ENCODE data around the gene CBARP. TPM values are rescaled to one million over a fixed set of nuclear protein-coding genes. Genes with fewer than 3 reads are reported as not detected.
A peak's percentile ranks its signal among the peaks of the same experiment; 100 is the strongest.

CBARP gene
- polyA plus RNA-seq, 1 of the 3 experiments (the other 2 are of a cell fraction), result 5.1 TPM

GRCh38 chr19:1260749-1261537, 23.1 kb upstream of the CBARP start:
- Histone ChIP-seq H3K9ac (peak overlapping the region; percentile 96), H3K9me2 (no peaks in the 10 kb centered on the region), H3K4me1 (ENCODE audit: control insufficient read depth in 1 of 2, insufficient read depth in 2 of 2, low read depth in 1 of 2, low read length in 1 of 2) (peaks cover 54 to 55% of the 10 kb centered on the region in 2 experiments), H3K79me2 (ENCODE audit: insufficient read depth) (peaks cover 37% of the 10 kb centered on the region), H3K9me3 (no peaks in the 10 kb centered on the region), H4K20me1 (ENCODE audit: insufficient read depth) (peaks cover 30% of the 10 kb centered on the region), H3K4me2 (peak overlapping the region; percentile 100), H3K36me3 (replicated peaks in 1 of 2; ENCODE audit: control insufficient read depth in 1 of 2, insufficient read depth in 2 of 2, low read length in 1 of 2) (peaks cover 15 to 27% of the 10 kb centered on the region in 2 experiments), H3K27ac (ENCODE audit: low read depth in 2 of 2, low read length in 1 of 2) (peak overlapping the region; percentile 89 to 92), H2AFZ (ENCODE audit: low read depth) (0 out of 2 replicates have a peak overlapping the region, but pooled peaks have one; percentile 51), H3K27me3 (ENCODE audit: insufficient read depth) (no peaks in the 10 kb centered on the region), H3F3A (replicated peaks; ENCODE audit: insufficient read depth) (peaks cover 50% of the 10 kb centered on the region), H3K4me3 (ENCODE audit: low read depth in 2 of 2, low read length in 1 of 2) (peak overlapping the region; percentile 72 to 86)
- 2% methylated on average over 45 of the region's 83 CpGs for WGBS (ENCODE audit: low lambda C conversion rate)
- peak; percentile 97 for DNase-seq
- CTCF ChIA-PET, result interaction anchor here (0.6 to 18.6 kb wide), 5 partner anchors 8 to 54 kb away, joined by 3 to 594 read pairs (median 3); partner anchors contain the start of genes ATP5F1D, CIRBP and MIDN
- POLR2A ChIA-PET, result interaction anchor here (0.8 to 4.8 kb wide), 5 partner anchors 8 to 17 kb away, joined by 3 to 34 read pairs (median 7); partner anchors contain the start of gene CIRBP
- TF ChIP-seq MAX (IDR thresholded peaks at IDR 0.05; ENCODE audit: low read depth), result peak; percentile 36; the same call in 1 of the 2 replicates
- no peak for TF ChIP-seq TEAD4 (IDR thresholded peaks at IDR 0.05; ENCODE audit: borderline replicate concordance, insufficient read depth)
- peak; percentile 41; the same call in 1 of the 2 replicates for TF ChIP-seq GABPA (IDR thresholded peaks at IDR 0.05; ENCODE audit: low read depth)
- TF ChIP-seq MXI1 (IDR thresholded peaks at IDR 0.05; ENCODE audit: low read depth, low read length), result peak; percentile 74
- TF ChIP-seq NFIC (IDR thresholded peaks at IDR 0.05; ENCODE audit: borderline replicate concordance), result no peak
- TF ChIP-seq RAD21 (IDR thresholded peaks at IDR 0.05; ENCODE audit: low read length), result no peak
- TF ChIP-seq, protein P1, sequence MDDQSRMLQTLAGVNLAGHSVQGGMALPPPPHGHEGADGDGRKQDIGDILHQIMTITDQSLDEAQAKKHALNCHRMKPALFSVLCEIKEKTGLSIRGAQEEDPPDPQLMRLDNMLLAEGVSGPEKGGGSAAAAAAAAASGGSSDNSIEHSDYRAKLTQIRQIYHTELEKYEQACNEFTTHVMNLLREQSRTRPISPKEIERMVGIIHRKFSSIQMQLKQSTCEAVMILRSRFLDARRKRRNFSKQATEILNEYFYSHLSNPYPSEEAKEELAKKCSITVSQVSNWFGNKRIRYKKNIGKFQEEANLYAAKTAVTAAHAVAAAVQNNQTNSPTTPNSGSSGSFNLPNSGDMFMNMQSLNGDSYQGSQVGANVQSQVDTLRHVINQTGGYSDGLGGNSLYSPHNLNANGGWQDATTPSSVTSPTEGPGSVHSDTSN (IDR thresholded peaks at IDR 0.05), result peak; percentile 99
- TF ChIP-seq, protein P2, sequence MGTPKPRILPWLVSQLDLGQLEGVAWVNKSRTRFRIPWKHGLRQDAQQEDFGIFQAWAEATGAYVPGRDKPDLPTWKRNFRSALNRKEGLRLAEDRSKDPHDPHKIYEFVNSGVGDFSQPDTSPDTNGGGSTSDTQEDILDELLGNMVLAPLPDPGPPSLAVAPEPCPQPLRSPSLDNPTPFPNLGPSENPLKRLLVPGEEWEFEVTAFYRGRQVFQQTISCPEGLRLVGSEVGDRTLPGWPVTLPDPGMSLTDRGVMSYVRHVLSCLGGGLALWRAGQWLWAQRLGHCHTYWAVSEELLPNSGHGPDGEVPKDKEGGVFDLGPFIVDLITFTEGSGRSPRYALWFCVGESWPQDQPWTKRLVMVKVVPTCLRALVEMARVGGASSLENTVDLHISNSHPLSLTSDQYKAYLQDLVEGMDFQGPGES (IDR thresholded peaks at IDR 0.05; ENCODE audit: low read depth, low read length), result peak; percentile 85
- peak; percentile 64; the same call in 1 of the 2 replicates for TF ChIP-seq SIN3A (IDR thresholded peaks at IDR 0.05; ENCODE audit: borderline replicate concordance, low read depth, low read length)
- peak; percentile 21; the same call in 1 of the 2 replicates for TF ChIP-seq POLR2AphosphoS5 (IDR thresholded peaks at IDR 0.05; ENCODE audit: low read depth, low read length)
- peak; percentile 85 for TF ChIP-seq NRF1 (IDR thresholded peaks at IDR 0.05; ENCODE audit: low read depth, low read length)
- TF ChIP-seq YY1 (IDR thresholded peaks at IDR 0.05; ENCODE audit: low read depth), result no peak
- no peak for TF ChIP-seq FOSL2 (IDR thresholded peaks at IDR 0.05; ENCODE audit: borderline replicate concordance, low read depth)
- peak; percentile 63 for TF ChIP-seq CHD2 (IDR thresholded peaks at IDR 0.05; ENCODE audit: low read length, partially characterized antibody)
- TF ChIP-seq ELF1 (IDR thresholded peaks at IDR 0.05), result 0 out of 2 replicates have a peak, but pooled peaks have one; percentile 13

Measured in SK-N-SH (cell line).